H9 (cell line): ENCODE data around the gene MIOS. TPM values are rescaled to one million over a fixed set of nuclear protein-coding genes. Genes with fewer than 3 reads are reported as not detected.

Source experiments
- DNase-seq: peaks from one replicate; pipeline ENCODE4 v3.0.0-alpha.2; 2017
- H2AFZ ChIP-seq: one replicate; pipeline ENCODE4 v1.6.1; 2013; ENCODE audit warnings: mild to moderate bottlenecking, low read length, control low read depth, moderate library complexity
- H2AK5ac ChIP-seq: 2 replicates; pipeline ENCODE4 v1.6.1; 2013; ENCODE audit warnings: low read length, control low read depth, mixed read lengths; ENCODE audit not compliant: insufficient read length
- H2BK120ac ChIP-seq: one replicate; pipeline ENCODE4 v1.6.1; 2013; ENCODE audit warnings: low read depth, mild to moderate bottlenecking, low read length, control low read depth, inconsistent platforms; ENCODE audit not compliant: poor library complexity, severe bottlenecking
- H2BK12ac ChIP-seq: 2 replicates; pipeline ENCODE4 v1.6.1; 2013; ENCODE audit warnings: low read length, control low read depth, mixed read lengths, low read depth; ENCODE audit not compliant: insufficient read length
- H2BK15ac ChIP-seq: 2 replicates; pipeline ENCODE4 v1.6.1; 2013; ENCODE audit warnings: low read depth, low read length, control low read depth
- H2BK20ac ChIP-seq: one replicate; pipeline ENCODE4 v1.6.1; 2013; ENCODE audit warnings: low read depth, mild to moderate bottlenecking, low read length, control low read depth, inconsistent platforms; ENCODE audit not compliant: poor library complexity, severe bottlenecking
- H2BK5ac ChIP-seq: 2 replicates; pipeline ENCODE4 v1.6.1; 2013; ENCODE audit warnings: low read length, control low read depth, mixed read lengths; ENCODE audit not compliant: insufficient read length
- H3K14ac ChIP-seq: 2 replicates; pipeline ENCODE4 v1.6.1; 2013; ENCODE audit warnings: low read length, control low read depth; ENCODE audit not compliant: insufficient read depth
- H3K18ac ChIP-seq: 2 replicates; pipeline ENCODE4 v1.6.1; 2013; ENCODE audit warnings: low read depth, mild to moderate bottlenecking, mixed read lengths, low read length, control low read depth; ENCODE audit not compliant: insufficient read length
- H3K23ac ChIP-seq: 2 replicates; pipeline ENCODE4 v1.6.1; 2013; ENCODE audit warnings: low read length, control low read depth, mixed read lengths, low read depth; ENCODE audit not compliant: insufficient read length
- H3K23me2 ChIP-seq: 2 replicates; pipeline ENCODE4 v1.6.1; 2013; ENCODE audit warnings: low read depth, mild to moderate bottlenecking, mixed read lengths, low read length, control low read depth; ENCODE audit not compliant: insufficient read length, poor library complexity, severe bottlenecking
- H3K27ac ChIP-seq: 2 replicates; pipeline ENCODE4 v1.5.1; 2013; ENCODE audit warnings: low read length, control low read depth, mixed read lengths, low read depth; ENCODE audit not compliant: insufficient read length
- H3K27me3 ChIP-seq: 2 replicates; pipeline ENCODE4 v1.6.1; 2013; ENCODE audit warnings: low read length, control low read depth, inconsistent platforms; ENCODE audit not compliant: insufficient read depth
- H3K4ac ChIP-seq: 2 replicates; pipeline ENCODE4 v1.6.1; 2013; ENCODE audit warnings: low read depth, mild to moderate bottlenecking, control low read depth, inconsistent platforms, low read length, moderate library complexity
- H3K4me1 ChIP-seq: 2 replicates; pipeline ENCODE4 v1.6.1; 2013; ENCODE audit warnings: low read length, control low read depth, inconsistent platforms; ENCODE audit not compliant: insufficient read depth
- H3K4me2 ChIP-seq: 2 replicates; pipeline ENCODE4 v1.6.1; 2013; ENCODE audit warnings: low read length, control low read depth, mixed read lengths; ENCODE audit not compliant: insufficient read length, insufficient read depth
- H3K56ac ChIP-seq: 2 replicates; pipeline ENCODE4 v1.6.1; 2013; ENCODE audit warnings: low read depth, mild to moderate bottlenecking, mixed read lengths, low read length, control low read depth; ENCODE audit not compliant: insufficient read length
- H3K79me1 ChIP-seq: 2 replicates; pipeline ENCODE4 v1.6.1; 2013; ENCODE audit warnings: low read depth, mild to moderate bottlenecking, moderate library complexity, low read length, control low read depth, inconsistent platforms; ENCODE audit not compliant: insufficient read depth, poor library complexity, severe bottlenecking
- H3K79me2 ChIP-seq: 2 replicates; pipeline ENCODE4 v1.6.1; 2013; ENCODE audit warnings: low read length, control low read depth, inconsistent platforms; ENCODE audit not compliant: insufficient read depth
- H3K9ac ChIP-seq: 2 replicates; pipeline ENCODE4 v1.6.1; 2013; ENCODE audit warnings: low read length, control low read depth, mixed read lengths; ENCODE audit not compliant: insufficient read length; ENCODE audit errors: extremely low read depth
- H3K9me3 ChIP-seq: one replicate; pipeline ENCODE4 v1.6.1; 2013; ENCODE audit warnings: low read depth, low read length, inconsistent platforms; ENCODE audit not compliant: control insufficient read depth
- H3T11ph ChIP-seq: one replicate; pipeline ENCODE4 v1.6.1; 2013; ENCODE audit warnings: mild to moderate bottlenecking, low read length, control low read depth, inconsistent platforms
- H4K20me1 ChIP-seq: one replicate; pipeline ENCODE4 v1.6.1; 2013; ENCODE audit not compliant: control insufficient read depth, insufficient read length, insufficient read depth
- H4K5ac ChIP-seq: 2 replicates; pipeline ENCODE4 v1.6.1; 2013; ENCODE audit warnings: low read depth, mild to moderate bottlenecking, mixed read lengths, low read length, control low read depth; ENCODE audit not compliant: insufficient read length
- H4K8ac ChIP-seq: replicated peaks from 2 replicates; pipeline ENCODE4 v1.6.1; 2013; ENCODE audit warnings: low read length, control low read depth, mixed read lengths, low read depth; ENCODE audit not compliant: insufficient read length
- H4K91ac ChIP-seq: 2 replicates; pipeline ENCODE4 v1.6.1; 2013; ENCODE audit warnings: low read depth, mild to moderate bottlenecking, moderate library complexity, mixed read lengths, low read length, control low read depth; ENCODE audit not compliant: insufficient read length
- H3K27ac Mint-ChIP-seq, 3 experiments: 2 replicates in 2 of 3; 3 replicates in 1 of 3; pipeline ENCODE4 v1.8.0; 2020 to 2021; ENCODE audit warnings: mixed read lengths in 3 of 3, mild to moderate bottlenecking in 1 of 3, moderate library complexity in 1 of 3
- H3K27me3 Mint-ChIP-seq: 2 replicates; pipeline ENCODE4 v1.8.0; 2021; ENCODE audit warnings: low read depth, mild to moderate bottlenecking, moderate library complexity, mixed read lengths
- H3K36me3 Mint-ChIP-seq, 3 experiments: 2 replicates in 2 of 3; 3 replicates in 1 of 3; pipeline ENCODE4 v1.8.0; 2020 to 2021; ENCODE audit warnings: low read depth in 3 of 3, mixed read lengths in 3 of 3; ENCODE audit not compliant: insufficient read depth in 1 of 3
- H3K4me1 Mint-ChIP-seq, 2 experiments: 2 replicates each; pipeline ENCODE4 v1.8.0; 2020; ENCODE audit warnings: mixed read lengths in 2 of 2
- H3K4me3 Mint-ChIP-seq, 2 experiments: 2 replicates in 1 of 2; 3 replicates in 1 of 2; pipeline ENCODE4 v1.8.0; 2020 to 2021; ENCODE audit warnings: mild to moderate bottlenecking in 2 of 2, mixed read lengths in 2 of 2, moderate library complexity in 1 of 2
- H3K9me3 Mint-ChIP-seq, 2 experiments: 2 replicates in 1 of 2; 3 replicates in 1 of 2; pipeline ENCODE4 v1.8.0; 2020; ENCODE audit warnings: mild to moderate bottlenecking in 2 of 2, mixed read lengths in 2 of 2, moderate library complexity in 1 of 2
- CTCF ChIP-seq: fragments of 200-600 bp; sonication (generic); conservative IDR thresholded peaks from 3 replicates; pipeline ENCODE4 v1.8.0; 2021; ENCODE audit warnings: antibody characterized with exemption, mild to moderate bottlenecking
- WGBS: extraction: QIAGEN DNeasy Blood & Tissue Kit; methylation state at CpG from one replicate; pipeline ENCODE4 v1.1.7; 2013; ENCODE audit warnings: missing lambda C conversion rate, low lambda C conversion rate, mixed read lengths; ENCODE audit not compliant: insufficient read length; ENCODE audit errors: extremely low coverage; 5-methylcytosine and 5-hydroxymethylcytosine counted together
- total RNA-seq: library from RNA; stranded (reverse); gene quantifications from 2 replicates; pipeline ENCODE4 v1.2.1, GENCODE V29; 2021

MIOS gene
- total RNA-seq, 1 experiment from 2014 or later = 46.4 TPM

DNA sequence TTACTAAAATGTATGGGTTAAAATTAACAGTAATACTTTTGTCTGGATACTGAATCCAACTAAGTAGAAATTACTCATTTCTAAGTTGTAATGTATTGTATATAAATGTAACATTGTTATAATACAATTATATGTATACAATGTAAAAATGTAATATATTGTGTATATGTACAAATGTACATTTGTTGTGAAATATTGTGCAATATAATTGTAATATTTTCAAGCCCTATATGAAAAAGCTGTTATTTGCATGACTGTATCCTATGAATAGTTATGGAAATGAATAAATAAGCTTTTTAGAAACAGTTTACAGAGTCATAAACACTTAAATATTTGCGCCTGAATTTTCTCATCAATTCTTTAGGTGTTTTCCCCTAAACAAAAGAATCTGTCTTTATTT lies 53.6 kb downstream of the MIOS start:
- Histone ChIP-seq H3K56ac (no peak overlapping the region), H2AFZ (no peak overlapping the region), H4K20me1 (no peaks in the 10 kb centered on the region), H3K23ac (no peak overlapping the region), H3K27me3 (no peaks in the 10 kb centered on the region), H2BK20ac (no peak overlapping the region), H3K9ac (no peak overlapping the region), H3K9me3 (no peaks in the 10 kb centered on the region), H3K79me1 (no peaks in the 10 kb centered on the region), H4K91ac (no peak overlapping the region), H3K14ac (no peak overlapping the region), H3K18ac (no peak overlapping the region), H4K8ac (no peak overlapping the region), H3K79me2 (no peaks in the 10 kb centered on the region), H2BK12ac (no peak overlapping the region), H2AK5ac (no peak overlapping the region), H4K5ac (no peak overlapping the region), H2BK5ac (no peak overlapping the region), H3K4me2 (no peak overlapping the region), H2BK15ac (no peak overlapping the region), H2BK120ac (no peak overlapping the region), H3K27ac (no peak overlapping the region), H3T11ph (no peak overlapping the region), H3K4me1 (no peaks in the 10 kb centered on the region), H3K23me2 (no peaks in the 10 kb centered on the region), H3K4ac (no peak overlapping the region)
- no peak overlapping the region for H3K4me3 Mint-ChIP-seq
- no peak for DNase-seq
- no peaks in the 10 kb centered on the region for H3K27me3 Mint-ChIP-seq
- no peak for TF ChIP-seq CTCF
- no peaks in the 10 kb centered on the region for H3K9me3 Mint-ChIP-seq
- WGBS = no CpG with 5 or more reads among the region's 1 CpG
- H3K36me3 Mint-ChIP-seq = no peaks in the 10 kb centered on the region
- H3K4me1 Mint-ChIP-seq = peaks cover 0 to 4% of the 10 kb centered on the region in 2 experiments; a peak in 1 of 4 replicates
- H3K27ac Mint-ChIP-seq = no peak overlapping the region
